HG02885 (cell line): Measurements from ENCODE around the gene PRDM15.
"Not testable (repeated sequence)": the region's sequence is repeated elsewhere in the genome, so short reads cannot be mapped to it uniquely, and the experiment has no call there.

Experiments
- ATAC-seq: cut with Tn5 transposase; IDR thresholded peaks from one replicate; pipeline ENCODE4 v1.9.1; 2021; ENCODE audit warnings: mild to moderate bottlenecking; ENCODE audit not compliant: unreplicated experiment, poor library complexity

PRDM15 gene

DNA sequence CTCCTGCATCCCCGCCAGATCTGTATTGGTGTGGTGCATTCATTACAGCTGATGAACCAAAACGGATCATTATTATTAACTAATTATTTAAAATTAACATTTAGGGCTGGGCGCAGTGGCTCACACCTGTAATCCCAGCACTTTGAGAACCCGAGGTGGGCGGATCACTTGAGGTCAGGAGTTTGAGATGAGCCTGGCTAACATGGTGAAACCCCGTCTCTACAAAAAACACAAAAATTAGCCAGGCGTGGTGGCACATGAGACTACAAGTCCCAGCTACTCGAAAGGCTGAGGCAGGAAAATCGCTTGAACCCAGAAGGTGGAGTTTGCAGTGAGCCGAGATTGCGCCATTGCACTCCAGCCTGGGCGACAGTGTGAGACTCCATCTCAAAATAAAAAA is 93.9 kb downstream of the PRDM15 start:
- ATAC-seq: not testable (repeated sequence)

DNA sequence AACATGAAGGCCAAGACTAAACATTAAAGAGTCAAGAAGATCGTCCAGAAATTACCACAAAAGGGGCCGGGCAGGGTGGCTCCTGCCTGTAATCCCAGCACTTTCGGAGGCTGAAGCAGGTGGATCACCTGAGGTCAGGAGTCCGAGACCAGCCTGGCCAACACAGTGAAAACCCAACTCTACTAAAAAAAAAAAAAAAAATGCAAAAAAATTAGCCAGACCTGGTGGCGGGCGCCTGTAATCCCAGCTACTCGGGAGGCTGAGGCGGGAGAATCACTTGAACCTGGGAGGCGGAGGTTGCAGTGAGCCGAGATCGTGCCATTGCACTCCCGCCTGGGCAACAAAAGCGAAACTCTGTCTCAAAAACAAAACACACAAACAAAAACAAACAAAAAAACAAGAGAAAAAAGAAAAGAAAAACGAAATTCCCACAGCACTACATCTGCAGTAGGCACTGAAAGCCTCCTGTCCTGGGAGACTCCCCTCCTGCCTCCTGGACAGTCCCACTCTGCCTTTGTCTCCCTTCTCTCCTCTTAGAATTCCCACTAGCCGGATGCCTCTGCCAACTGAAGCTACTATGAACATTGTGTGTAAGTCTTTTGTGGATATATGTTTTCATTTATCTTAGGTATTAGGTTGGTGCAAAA is 94.6 kb downstream of the PRDM15 start:
- ATAC-seq: no peak

DNA sequence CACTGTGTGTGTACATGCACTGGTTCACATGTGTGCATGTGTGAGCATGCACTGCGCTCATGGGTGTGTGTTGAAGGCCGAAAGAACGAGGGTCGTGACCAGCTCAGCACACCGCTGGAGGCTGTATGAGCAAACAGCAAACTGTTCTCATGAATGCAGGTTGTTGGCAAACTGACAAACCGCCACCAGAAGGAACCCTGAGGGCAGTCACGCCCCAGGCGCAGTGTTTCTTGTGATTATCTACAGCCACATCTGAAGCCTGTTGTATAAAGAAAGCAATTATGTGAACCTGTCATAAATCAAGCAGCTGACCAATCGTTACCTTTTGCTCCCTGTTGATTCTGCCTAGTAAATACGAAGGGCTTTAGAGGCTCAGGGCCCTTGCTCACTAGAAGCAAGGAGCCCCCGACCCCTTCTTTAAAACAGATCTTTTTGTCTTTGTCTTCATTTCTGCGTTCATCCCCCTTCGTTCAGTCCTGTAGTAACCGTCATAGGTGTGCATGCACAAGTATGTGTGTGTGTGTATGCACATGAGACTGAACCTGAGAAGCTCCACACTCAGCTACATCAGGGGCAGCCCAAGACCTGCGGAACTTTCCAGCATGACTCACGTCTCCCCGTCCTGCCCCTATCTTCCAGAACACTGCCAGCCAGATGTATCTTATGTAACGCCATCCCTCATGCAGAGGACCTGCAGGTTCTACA is 95.5 kb downstream of the PRDM15 start:
- no peak for ATAC-seq

DNA sequence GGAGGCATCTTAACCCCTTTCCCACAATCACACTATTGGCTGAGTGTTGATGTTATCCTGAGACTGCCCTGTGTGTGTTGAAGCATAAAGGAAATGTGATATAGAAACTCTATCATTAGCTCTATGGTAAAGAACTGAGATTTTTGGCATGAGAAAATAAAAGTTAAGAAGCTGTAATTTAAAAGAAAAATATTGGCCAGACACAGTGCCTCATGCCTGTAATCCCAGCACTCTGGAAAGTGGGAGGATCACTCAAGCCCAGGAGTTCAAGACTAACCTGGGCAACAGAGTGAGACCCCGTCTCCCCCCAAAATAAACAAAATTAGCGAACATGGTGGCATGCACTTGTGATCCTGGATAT is 98.1 kb downstream of the PRDM15 start:
- ATAC-seq: no peak

DNA sequence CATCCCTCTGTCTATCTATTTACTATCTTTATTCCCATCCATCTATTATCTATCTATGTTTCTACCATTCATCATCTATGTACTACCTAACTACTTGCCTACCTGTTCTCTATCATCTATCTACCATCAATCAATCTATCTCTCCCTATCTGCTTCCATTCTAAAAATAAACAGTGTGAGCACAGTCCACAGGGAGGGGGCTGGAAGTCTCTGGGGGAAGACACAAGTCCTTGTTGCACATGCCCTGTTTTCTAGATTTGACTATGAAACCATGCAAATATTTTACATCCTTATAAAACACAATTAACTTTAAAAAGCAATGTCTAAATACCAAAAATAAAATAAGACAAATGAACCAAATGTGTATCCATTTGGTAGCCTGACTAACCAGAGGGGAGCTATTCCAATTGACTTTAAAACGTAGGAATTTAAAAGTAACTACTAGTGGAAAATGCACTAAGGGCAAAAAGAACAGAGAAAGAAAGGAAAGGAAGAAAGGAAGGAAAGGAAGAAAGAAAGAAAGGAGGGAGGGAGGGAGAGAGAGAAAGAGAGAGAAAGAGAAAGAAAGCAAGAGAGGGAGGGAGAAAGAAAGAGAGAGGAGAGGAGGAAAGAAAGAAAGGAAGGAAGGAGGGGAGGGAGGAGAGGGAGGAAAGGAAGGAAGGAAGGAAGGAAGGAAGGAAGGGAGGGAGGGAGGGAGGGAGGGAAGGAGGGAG is 98.7 kb downstream of the PRDM15 start:
- no peak for ATAC-seq

DNA sequence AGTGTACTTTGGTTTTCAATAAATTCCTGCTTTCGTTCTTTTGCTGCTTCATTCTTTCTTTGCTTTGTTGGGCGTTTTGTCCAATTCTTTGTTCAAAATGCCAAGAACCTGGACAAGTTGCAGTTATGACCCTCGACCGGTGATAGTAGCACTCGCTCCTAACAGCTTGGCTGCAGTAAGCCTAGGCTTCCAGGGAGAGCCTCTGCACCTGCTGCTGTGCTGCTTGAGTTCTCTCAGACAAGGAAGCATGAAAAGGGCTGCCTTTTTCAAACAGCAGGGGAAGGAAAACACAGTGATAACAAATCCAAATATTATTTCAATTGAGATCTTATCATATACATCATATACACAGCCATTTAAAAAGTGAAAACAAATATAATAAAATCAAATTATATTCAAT is 99.5 kb downstream of the PRDM15 start:
- no peak for ATAC-seq

DNA sequence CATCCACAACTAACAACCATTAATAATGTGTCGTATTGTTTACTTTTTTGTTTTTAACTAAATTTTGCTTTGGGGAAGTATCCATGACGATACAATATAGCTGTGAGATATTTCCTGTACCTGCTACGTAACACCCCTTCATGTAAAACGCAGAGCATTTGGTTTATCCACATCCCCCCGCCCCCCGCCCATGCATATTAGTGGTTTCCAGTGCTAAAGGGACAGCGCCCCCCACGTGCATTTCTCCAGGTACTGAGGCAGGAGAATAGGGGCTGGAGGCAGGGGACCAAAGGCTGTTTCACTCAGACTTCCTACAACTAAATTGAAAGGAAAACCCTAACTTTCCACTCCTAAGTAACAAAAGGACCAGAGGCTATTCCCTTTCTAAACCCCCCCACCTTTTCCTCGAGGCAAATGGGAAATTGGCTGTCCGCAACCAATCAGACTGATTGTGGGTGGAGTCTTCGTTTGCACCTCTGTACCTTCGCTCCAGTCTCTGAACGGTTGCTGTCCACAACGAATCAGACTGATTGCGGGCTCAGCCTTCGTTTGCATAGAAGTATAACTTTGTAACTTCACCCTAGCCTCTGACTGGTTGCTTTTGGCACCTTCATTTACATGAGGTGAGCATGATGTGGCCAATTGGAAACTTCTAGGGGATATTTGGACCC is 100.1 kb downstream of the PRDM15 start:
- ATAC-seq: no peak

DNA sequence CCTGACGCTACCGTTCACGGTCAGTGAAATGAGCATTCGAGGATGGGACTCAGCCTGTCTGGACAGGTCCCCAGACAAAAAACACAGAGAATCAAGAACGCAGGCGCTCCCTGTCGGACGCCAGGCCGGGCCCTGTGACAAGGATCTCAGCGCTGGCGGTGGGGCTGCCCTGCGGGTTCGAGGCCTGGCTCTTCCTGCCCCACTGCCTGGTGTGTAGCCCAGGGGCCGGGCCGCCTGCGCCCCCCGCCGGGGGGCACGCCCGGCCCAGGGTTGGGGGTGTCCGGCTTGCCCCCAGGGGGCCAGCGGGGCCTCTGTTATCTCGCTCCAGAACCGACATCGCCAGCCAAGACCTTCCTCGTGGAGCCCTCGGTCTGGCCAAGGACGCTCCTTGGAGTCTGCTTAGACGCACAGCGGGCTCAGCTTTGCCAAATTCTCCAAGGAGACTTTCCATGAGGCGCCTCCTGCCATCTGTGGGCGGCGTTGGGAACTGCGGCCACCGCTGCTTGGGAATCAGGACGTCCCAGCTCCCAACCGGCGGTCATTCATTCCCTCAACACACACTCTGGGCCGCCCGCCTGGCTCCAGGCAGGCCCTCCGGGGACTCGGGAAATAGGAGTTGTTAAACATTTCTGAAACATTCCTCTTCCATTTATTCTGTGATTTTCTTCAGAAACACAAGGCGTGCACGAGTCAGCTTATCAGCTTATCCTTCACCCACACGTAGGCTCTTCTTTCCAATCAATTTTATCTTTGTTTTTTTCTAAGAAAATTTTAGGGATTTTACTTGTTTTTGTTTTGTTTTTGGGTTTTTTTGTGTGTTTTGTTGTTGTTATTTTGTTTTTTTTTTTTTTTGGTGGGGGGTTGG is 101.0 kb downstream of the PRDM15 start:
- no peak for ATAC-seq

DNA sequence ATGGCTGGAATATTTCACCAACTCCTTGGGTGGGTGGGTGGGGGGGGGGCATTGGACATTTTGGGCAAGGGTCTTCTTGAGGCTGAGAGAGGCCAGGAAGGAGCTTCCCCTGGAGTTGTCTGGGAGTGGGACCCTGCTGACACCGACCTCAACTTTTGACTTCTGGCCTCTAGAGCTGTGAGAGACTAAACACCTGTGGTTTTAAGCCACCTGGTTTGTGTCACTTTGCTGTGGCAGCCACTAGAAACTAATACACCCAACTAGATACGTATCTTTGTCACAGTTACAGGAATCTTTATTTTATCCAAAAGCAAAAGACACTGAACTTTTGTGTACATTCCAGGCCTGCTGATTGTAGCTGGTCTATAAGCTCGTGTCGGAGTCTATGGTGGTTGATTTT is 102.4 kb downstream of the PRDM15 start:
- no peak for ATAC-seq

DNA sequence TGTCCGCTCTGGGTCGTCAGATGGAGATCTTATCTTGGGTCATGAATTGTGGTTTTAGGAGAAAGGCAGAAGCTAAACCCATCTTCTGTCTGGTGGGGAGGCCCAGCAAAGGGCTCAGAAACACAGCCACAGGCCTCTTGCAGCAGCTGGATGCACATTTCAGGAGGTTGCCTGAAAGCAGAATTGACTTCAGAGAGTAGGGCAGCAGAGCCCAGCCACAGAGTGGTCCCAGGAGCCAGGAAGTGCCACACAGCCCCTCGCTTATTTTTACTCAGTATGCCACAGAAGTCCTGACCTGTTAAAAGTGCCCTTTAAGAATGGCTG is 104.0 kb downstream of the PRDM15 start:
- no peak for ATAC-seq

DNA sequence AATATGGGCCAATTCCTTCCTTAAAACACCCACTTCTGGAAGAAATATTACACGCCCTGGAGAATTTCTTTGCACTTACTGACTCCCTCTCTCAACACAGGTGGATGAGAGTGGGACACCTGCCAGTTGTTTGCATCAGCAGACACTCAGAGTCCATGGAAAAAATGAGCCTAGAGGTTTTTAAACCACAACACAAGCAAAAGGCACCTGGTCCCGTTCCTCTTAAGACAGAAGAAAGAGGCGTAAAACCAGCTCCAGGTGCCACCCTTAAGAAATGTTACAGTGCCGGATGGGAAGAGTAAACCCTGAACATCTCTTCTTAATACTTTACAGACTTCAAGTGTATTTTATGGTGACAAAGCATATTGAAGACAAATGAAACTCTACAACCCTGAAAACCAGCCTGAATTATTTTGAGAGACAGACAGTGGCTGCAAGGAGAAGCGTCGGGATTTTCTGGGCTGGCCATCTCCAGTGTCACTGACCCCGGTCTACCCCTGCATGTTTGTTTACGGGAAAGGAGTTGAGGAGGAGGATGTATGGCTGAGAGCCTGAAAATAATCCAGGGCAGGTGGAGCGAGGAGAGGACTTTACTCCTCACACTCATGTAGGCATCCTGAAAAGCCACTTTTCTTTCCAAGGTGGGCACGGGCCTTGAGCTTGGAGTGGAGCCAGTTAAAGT is 104.5 kb downstream of the PRDM15 start:
- no peak for ATAC-seq

DNA sequence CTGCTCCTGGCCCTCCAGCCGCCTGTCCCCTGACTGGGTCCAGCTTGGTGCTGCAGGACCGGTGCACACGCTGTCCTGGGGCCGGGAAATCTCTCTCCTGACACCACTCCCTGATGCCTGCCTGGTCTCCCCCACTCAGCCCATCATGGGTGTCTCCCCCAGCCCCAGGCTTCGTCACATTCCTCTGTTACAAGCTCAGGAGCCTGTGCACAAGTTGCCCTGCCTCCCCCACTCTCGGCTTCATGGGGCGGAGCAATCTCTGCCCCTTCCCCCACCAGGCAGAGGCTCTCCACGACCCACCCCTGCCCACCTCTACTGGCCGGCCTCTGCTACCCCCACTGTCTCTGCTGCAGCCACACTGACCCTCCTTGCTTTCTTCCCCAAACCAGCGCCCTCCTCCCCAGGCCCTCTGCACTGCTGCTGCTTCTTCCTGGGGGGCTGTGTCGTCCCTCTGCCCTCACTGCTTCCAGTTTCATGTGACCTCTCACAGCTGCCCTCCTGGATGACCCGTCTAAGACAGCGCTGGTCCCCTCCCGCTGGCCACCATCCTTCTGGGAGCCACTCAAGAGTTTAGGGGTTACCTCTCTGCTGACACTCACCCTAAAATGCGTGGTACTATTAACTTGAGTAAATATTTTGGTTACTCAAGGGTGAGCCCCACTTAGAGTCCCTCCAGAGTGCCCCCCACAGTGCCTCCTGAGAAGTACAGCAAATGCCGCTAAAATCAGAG is 106.6 kb downstream of the PRDM15 start:
- ATAC-seq: no peak

DNA sequence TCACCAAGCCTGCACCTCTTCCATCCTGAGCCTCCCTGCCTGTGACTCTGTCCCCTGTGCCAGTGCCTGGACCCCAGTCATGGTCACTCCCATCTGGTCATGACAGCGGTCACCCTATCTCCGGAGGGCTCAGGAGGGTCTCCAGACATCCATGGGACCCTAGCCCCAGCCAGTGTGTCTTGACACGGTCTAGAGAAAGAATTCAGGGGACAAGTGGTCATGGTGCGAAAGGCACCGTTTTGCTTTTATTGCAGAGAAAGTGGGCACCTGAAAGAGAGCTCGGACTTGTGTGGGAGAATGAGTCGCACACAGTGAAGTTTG is 107.6 kb downstream of the PRDM15 start:
- ATAC-seq: no peak

DNA sequence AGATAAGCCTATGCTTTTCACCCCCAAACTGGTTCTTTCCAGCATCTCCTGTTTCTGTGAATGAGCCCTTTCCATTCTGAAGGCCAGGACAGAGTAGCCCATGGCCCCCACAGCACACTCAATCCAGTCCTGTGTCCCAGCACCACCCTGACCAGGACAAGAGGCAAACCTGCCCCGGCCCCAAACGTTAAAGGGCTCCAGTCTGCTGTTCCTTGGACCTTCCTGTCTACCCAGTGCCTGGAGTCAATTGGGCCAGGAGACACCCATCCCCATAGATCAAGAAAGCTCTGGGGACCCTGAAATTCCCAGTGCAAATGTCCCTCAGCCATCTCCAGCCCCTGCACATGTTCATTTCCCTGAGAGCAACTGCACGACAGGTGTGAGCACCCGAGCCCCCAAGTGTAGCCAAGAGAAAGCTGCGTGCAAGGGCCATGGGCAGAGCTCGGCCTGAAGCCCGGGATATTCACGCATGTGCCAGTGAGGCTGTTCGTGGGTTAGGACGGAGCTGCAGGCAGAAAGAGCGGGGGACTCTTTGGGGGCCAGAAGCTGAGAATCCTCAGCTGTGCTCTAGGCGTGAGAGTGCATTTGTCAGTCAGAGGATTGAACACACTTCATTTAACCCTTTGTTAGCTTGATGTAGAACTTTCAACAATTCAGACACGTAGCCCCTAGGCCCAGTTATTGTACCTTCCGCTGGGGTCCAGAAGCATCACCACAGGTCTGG is 108.1 kb downstream of the PRDM15 start:
- no peak for ATAC-seq

DNA sequence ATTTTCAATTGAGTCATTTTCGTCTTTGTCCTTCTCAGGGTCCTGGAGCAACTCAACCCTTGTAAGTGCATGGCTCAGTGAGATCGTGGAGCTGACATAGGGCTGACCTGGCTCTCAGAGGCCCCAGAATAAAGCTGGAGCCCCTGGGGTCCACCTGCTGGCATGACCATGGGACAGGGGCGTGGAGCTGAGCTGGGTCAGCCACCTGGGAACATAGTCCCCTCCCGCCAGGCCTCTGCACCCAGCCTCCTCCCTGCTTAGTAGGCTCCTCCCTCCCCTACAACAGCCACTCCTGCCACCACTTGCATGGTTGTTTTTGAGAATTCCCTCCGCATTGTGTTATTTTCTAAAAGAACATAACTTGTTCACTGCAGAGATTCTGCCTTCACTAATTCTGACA is 109.2 kb downstream of the PRDM15 start:
- ATAC-seq: no peak

DNA sequence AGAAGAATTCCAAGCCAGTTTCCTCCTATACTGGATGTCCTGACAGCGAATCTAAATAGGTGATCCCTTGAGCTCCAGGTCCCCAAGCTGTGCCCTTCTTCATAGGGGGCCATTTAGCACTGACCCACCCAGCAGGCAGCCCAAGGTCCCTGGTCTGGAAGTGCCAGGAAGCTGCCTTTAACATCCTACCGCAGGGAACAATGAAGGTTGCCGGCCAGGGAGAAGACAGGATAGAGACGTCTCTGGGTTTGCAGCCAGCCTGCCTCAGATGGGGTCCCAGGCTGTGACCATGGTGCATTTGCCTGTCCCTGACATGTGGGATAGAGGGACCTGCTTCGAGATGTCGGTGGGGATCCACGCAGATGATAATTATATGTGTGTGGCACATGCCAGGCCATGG is 109.6 kb downstream of the PRDM15 start:
- ATAC-seq: no peak

DNA sequence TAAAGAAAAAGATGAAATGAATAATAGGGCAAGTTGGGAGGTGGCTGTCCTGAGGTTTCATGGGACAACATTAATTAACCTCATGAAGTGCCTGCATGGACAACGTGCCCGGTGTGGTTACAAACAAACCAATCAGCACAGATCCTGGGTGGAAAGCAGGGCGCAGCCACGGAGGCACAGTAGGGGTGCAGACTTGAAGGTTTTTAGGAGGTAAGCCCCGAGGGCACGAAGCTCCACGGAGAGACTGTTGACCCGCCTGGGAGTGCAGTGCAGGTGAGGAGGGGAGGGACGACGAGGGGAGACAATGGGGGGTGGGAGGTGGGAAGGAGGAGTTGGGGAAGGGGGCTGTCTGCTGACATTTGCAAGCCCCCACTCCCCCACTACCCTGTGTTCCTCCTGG is 110.0 kb downstream of the PRDM15 start:
- ATAC-seq: no peak

DNA sequence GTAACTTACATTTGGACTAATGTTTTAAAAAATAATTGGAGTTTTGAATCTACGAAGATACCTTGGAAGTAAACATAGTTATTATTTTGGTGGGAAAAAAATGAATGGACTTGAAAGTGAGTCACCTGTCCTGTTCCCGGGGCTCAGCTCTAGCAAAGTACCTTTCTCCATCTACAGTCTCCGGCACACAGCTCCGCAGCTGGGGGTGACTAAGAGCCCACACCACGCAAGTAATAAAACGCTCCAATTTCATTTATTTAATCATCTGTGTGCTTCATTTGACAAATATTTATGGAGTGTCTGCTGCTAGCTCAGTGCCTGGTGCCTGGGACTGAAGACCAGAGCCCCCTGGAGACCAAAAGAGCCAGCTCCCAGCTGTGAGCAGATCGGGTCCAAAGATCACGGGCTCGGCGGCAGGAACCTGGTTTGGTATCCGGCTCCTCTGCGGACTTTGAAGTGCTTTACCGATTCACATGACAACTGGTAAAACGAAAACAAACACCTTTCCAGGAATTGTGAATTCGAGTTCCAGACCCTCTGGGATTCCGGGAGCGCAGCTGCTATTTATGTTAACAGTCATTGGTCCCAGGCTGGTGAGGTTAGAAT is 110.6 kb downstream of the PRDM15 start:
- ATAC-seq: no peak
